Measurements from ENCODE around the gene NDUFA9. TPM values are rescaled to one million over a fixed set of nuclear protein-coding genes. Genes with fewer than 3 reads are reported as not detected.

Gene NDUFA9
- total and polyA plus RNA-seq, 2 donors (not counting 3 experiments of a cell fraction or from before 2014, with no cell fraction given): 86.7 to 113 TPM

DNA sequence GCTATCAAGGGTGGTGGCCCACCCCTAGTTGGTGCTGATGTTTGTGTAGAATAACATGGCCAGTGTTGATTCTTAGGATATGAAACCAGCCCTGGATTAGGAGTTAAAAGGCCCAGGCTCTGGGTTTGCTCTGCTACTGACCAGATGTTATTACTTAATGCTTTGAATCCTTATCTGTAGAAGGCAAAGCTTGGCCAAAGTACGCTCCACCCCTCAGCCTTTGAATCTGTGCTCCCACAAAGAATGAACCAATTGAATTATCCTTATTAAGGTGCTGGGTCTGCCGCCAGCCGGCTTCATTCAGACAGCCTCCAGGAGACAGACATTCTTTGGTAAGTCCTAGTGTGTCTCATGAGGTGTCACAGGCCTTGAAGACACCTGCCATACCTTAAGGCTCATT lies 41.9 kb upstream of the NDUFA9 start:
- Histone ChIP-seq H3K79me2 (ENCODE audit: control insufficient read depth, insufficient read depth, low read length) (peaks cover 4% of the 10 kb centered on the region), H3K36me3 (ENCODE audit: control insufficient read depth in 2 of 2, extremely low read depth in 1 of 2, insufficient read depth in 2 of 2, low read length in 2 of 2) (peaks cover 0 to 4% of the 10 kb centered on the region in 2 experiments), H3K4me2 (ENCODE audit: insufficient read depth, low read length) (no peak overlapping the region), H2AFZ (ENCODE audit: low read depth, low read length) (no peak overlapping the region), H3K9me3 (replicated peaks; ENCODE audit: control insufficient read depth, insufficient read depth, low read length) (no peaks in the 10 kb centered on the region), H4K20me1 (replicated peaks; ENCODE audit: control insufficient read depth, extremely low read depth, insufficient read depth, low read length) (no peaks in the 10 kb centered on the region), H3K27me3 (ENCODE audit: control insufficient read depth in 2 of 2, insufficient read depth in 2 of 2, low read length in 2 of 2) (peaks cover 7 to 10% of the 10 kb centered on the region in 2 experiments), H3K4me3 (replicated peaks in 1 of 3; ENCODE audit: insufficient read depth in 1 of 3, low read depth in 1 of 3, low read length in 3 of 3) (no peak overlapping the region), H3K9me1 (replicated peaks; ENCODE audit: control insufficient read depth, extremely low read depth, insufficient read depth, low read length) (no peaks in the 10 kb centered on the region), H3K4me1 (ENCODE audit: control insufficient read depth, extremely low read depth, insufficient read depth, low read length) (peaks cover 13% of the 10 kb centered on the region), H3K9ac (replicated peaks; ENCODE audit: extremely low read depth, insufficient read depth, low read length) (no peak overlapping the region), H3K27ac (ENCODE audit: insufficient read depth, low read depth, low read length) (no peak overlapping the region)
- DNase-seq (ENCODE audit: low read depth, low spot score): no peak
- ChIA-PET POLR2A (no interaction called here), CTCF (no interaction called here)
- no peak for TF ChIP-seq EZH2 (IDR thresholded peaks at IDR 0.05; ENCODE audit: borderline replicate concordance, low read depth, low read length, severe bottlenecking)
- no peak for TF ChIP-seq GATA2 (IDR thresholded peaks at IDR 0.05; ENCODE audit: insufficient read depth, insufficient read length, low read depth, low read length)
- TF ChIP-seq FOS (IDR thresholded peaks at IDR 0.05; ENCODE audit: borderline replicate concordance, insufficient read depth, low read length): no peak
- TF ChIP-seq, protein P1, sequence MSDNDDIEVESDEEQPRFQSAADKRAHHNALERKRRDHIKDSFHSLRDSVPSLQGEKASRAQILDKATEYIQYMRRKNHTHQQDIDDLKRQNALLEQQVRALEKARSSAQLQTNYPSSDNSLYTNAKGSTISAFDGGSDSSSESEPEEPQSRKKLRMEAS (IDR thresholded peaks at IDR 0.05; ENCODE audit: insufficient read depth, insufficient read length): no peak
- no peak for TF ChIP-seq JUN (IDR thresholded peaks at IDR 0.05; ENCODE audit: borderline replicate concordance, insufficient read depth, insufficient read length, low read depth)
- TF ChIP-seq MYC (IDR thresholded peaks at IDR 0.05; ENCODE audit: low read depth, low read length): no peak
- TF ChIP-seq POLR2A (IDR thresholded peaks at IDR 0.05; ENCODE audit: low read depth, low read length): no peak
- no peak for TF ChIP-seq POLR2AphosphoS5 (IDR thresholded peaks at IDR 0.05; ENCODE audit: insufficient read depth, low read depth, low read length)
- no peak for TF ChIP-seq CTCF (IDR thresholded peaks at IDR 0.05; ENCODE audit: extremely low read depth in 1 of 2, insufficient read depth in 1 of 2, low read depth in 1 of 2, low read length in 2 of 2)
- FAIRE-seq: no peak
- dilution Hi-C loops (cut with MboI; ENCODE audit: extremely low pct_ligation_motif_present, low sequenced_read_pairs) (no loop called here), intact Hi-C loops (cut with micrococcal nuclease) (no loop called here)
- no TSS peak for BruUV-seq (replicated peaks)

Data from endothelial cell of umbilical vein (primary cell).